ENCODE measurements around the gene CEACAM5.

Gene CEACAM5

GRCh38 chr19:41699968-41700323 lies 8.5 kb upstream of the CEACAM5 start:
- DNase-seq (ENCODE audit: low read depth, low spot score): no peak
- in situ Hi-C loops (cut with HindIII; ENCODE audit: low sequenced_read_pairs): no loop called here

GRCh38 chr19:41700381-41701195 lies 7.8 kb upstream of the CEACAM5 start:
- H3K4me3 ChIP-seq (ENCODE audit: low read depth, low read length): no peak overlapping the region
- in situ Hi-C loops (cut with HindIII; ENCODE audit: low sequenced_read_pairs): no loop called here
- no peak for DNase-seq (ENCODE audit: low read depth, low spot score)
- no peak for TF ChIP-seq CTCF (IDR thresholded peaks at IDR 0.05; ENCODE audit: low read depth, low read length)

More at GRCh38 chr19:41699968-41700323, 8.5 kb upstream of the CEACAM5 start:
- H3K4me3 ChIP-seq (ENCODE audit: low read depth, low read length): no peak overlapping the region
- TF ChIP-seq CTCF (IDR thresholded peaks at IDR 0.05; ENCODE audit: low read depth, low read length): no peak

GRCh38 chr19:41701401-41702075 lies 6.9 kb upstream of the CEACAM5 start:
- no peak overlapping the region for H3K4me3 ChIP-seq (ENCODE audit: low read depth, low read length)
- no peak for TF ChIP-seq CTCF (IDR thresholded peaks at IDR 0.05; ENCODE audit: low read depth, low read length)
- DNase-seq (ENCODE audit: low read depth, low spot score): no peak
- in situ Hi-C loops (cut with HindIII; ENCODE audit: low sequenced_read_pairs): no loop called here

GRCh38 chr19:41702171-41702651 lies 6.2 kb upstream of the CEACAM5 start:
- in situ Hi-C loops (cut with HindIII; ENCODE audit: low sequenced_read_pairs): no loop called here
- no peak for TF ChIP-seq CTCF (IDR thresholded peaks at IDR 0.05; ENCODE audit: low read depth, low read length)
- H3K4me3 ChIP-seq (ENCODE audit: low read depth, low read length): no peak overlapping the region
- DNase-seq (ENCODE audit: low read depth, low spot score): peak; percentile 1

- no peak overlapping the region for H3K4me3 ChIP-seq (ENCODE audit: low read depth, low read length)
- no peak for TF ChIP-seq CTCF (IDR thresholded peaks at IDR 0.05; ENCODE audit: low read depth, low read length)
- in situ Hi-C loops (cut with HindIII; ENCODE audit: low sequenced_read_pairs): no loop called here
- no peak for DNase-seq (ENCODE audit: low read depth, low spot score)
Observed at GRCh38 chr19:41703602-41704293, 4.7 kb upstream of the CEACAM5 start.

GRCh38 chr19:41705393-41706174 lies 2.8 kb upstream of the CEACAM5 start:
- no peak for TF ChIP-seq CTCF (IDR thresholded peaks at IDR 0.05; ENCODE audit: low read depth, low read length)
- in situ Hi-C loops (cut with HindIII; ENCODE audit: low sequenced_read_pairs): no loop called here
- no peak overlapping the region for H3K4me3 ChIP-seq (ENCODE audit: low read depth, low read length)
- DNase-seq (ENCODE audit: low read depth, low spot score): no peak

All from astrocyte of the spinal cord (primary cell).